Transverse colon (tissue), 4 donors: ENCODE measurements around the gene CIRBP.

Experiments used
- CTCF ChIP-seq, 5 experiments: fragments of 200-600 bp in 3 of 5; fragments of 450-650 bp in 2 of 5; sonication (generic) in 3 of 5; IDR thresholded peaks; 1 replicate in 2 of 5; 2 replicates in 3 of 5; pipeline ENCODE4 v1.5.1; 2016 to 2017; ENCODE audit warnings: antibody characterized with exemption in 5 of 5, inconsistent platforms in 3 of 5, mild to moderate bottlenecking in 2 of 5, moderate library complexity in 1 of 5
- EP300 ChIP-seq: sonication (generic); formaldehyde crosslinking; IDR thresholded peaks from one replicate; pipeline ENCODE4 v1.6.1; 2017; ENCODE audit warnings: antibody characterized with exemption, low read depth
- POLR2A ChIP-seq: fragments of 450-650 bp; IDR thresholded peaks from one replicate; pipeline ENCODE4 v1.6.1; 2016; ENCODE audit warnings: antibody characterized with exemption, mild to moderate bottlenecking, moderate library complexity
- POLR2AphosphoS5 ChIP-seq, 3 donors: sonication (generic); formaldehyde crosslinking; IDR thresholded peaks; one replicate each; pipeline ENCODE4 v1.6.1; 2016; ENCODE audit warnings: antibody characterized with exemption in 3 of 3

GRCh38 chr19:1299801-1300200 is 30.7 kb downstream of the CIRBP start:
- TF ChIP-seq CTCF (IDR thresholded peaks at IDR 0.05) (no peak), POLR2A (no peak), POLR2AphosphoS5 (IDR thresholded peaks at IDR 0.05) (no peak), EP300 (no peak)
